GM12875 (cell line): ENCODE data around the gene ELAVL3.
"Not testable (repeated sequence)": the region's sequence is repeated elsewhere in the genome, so short reads cannot be mapped to it uniquely, and the experiment has no call there.

ENCODE experiments used
- H3K4me3 ChIP-seq: one replicate; pipeline ENCODE4 v1.5.1; 2011; ENCODE audit warnings: low read depth, low read length, control low read depth
- CTCF ChIP-seq: IDR thresholded peaks from 2 replicates; pipeline ENCODE4 v1.5.1; 2011; ENCODE audit warnings: low read depth, mild to moderate bottlenecking, control low read depth, inconsistent platforms, low read length, moderate library complexity, borderline replicate concordance; ENCODE audit not compliant: insufficient read depth

ELAVL3 gene

GRCh38 chr19:11446271-11446651, 34.6 kb downstream of the ELAVL3 start:
- no peak for TF ChIP-seq CTCF

GRCh38 chr19:11445141-11445540, 35.7 kb downstream of the ELAVL3 start:
- no peak overlapping the region for H3K4me3 ChIP-seq
- TF ChIP-seq CTCF = no peak

More at GRCh38 chr19:11446271-11446651, 34.6 kb downstream of the ELAVL3 start:
- H3K4me3 ChIP-seq = no peak overlapping the region

- no peak for TF ChIP-seq CTCF
Observed at GRCh38 chr19:11444059-11444458, 36.8 kb downstream of the ELAVL3 start.

GRCh38 chr19:11437955-11438354, 42.9 kb downstream of the ELAVL3 start:
- no peak overlapping the region for H3K4me3 ChIP-seq
- TF ChIP-seq CTCF = no peak

More at GRCh38 chr19:11444059-11444458, 36.8 kb downstream of the ELAVL3 start:
- no peak overlapping the region for H3K4me3 ChIP-seq

- peak overlapping the region; percentile 96 for H3K4me3 ChIP-seq
Observed at GRCh38 chr19:11435833-11436313, 45.0 kb downstream of the ELAVL3 start.

GRCh38 chr19:11435057-11435832, 45.6 kb downstream of the ELAVL3 start, which contains the start of the genes ODAD3 and PRKCSH:
ODAD3 (minus strand) TSS chr19:11435121; CDS start chr19:11435016, 105 bp downstream.
PRKCSH (plus strand) TSS chr19:11435635; CDS start chr19:11436118, 483 bp downstream.
- TF ChIP-seq CTCF = peak; percentile 92
- H3K4me3 ChIP-seq = peak within 1 kb of the TSS; percentile 96

More at GRCh38 chr19:11435833-11436313, 45.0 kb downstream of the ELAVL3 start:
- no peak for TF ChIP-seq CTCF

GRCh38 chr19:11434703-11435056, 46.2 kb downstream of the ELAVL3 start:
- H3K4me3 ChIP-seq = peak overlapping the region; percentile 49
- no peak for TF ChIP-seq CTCF

- not testable (repeated sequence) for H3K4me3 ChIP-seq
Observed at GRCh38 chr19:11433526-11433925, 47.3 kb downstream of the ELAVL3 start.
